BJ (cell line): ENCODE measurements around the gene HSPBP1. TPM values are rescaled to one million over a fixed set of nuclear protein-coding genes. Genes with fewer than 3 reads are reported as not detected.

Source experiments
- CTCF ChIA-PET: fragments of 350-600 bp; formaldehyde crosslinking; extraction: SDS; loops from one replicate; lab custom pipeline; 2021; ENCODE audit warnings: antibody characterized with exemption, inconsistent platforms; lab: Yijun Ruan, JAX
- POLR2A ChIA-PET: fragments of 300-600 bp; sonication (Branson Sonifier 250); formaldehyde crosslinking; extraction: SDS; loops from one replicate; lab custom pipeline; 2021; ENCODE audit warnings: antibody characterized with exemption; lab: Charles Lee
- DNase-seq: peaks from one replicate; pipeline ENCODE4 v3.0.0-alpha.2; 2011; ENCODE audit warnings: low read depth
- H3K27me3 ChIP-seq: 2 replicates; pipeline ENCODE4 v1.6.0; 2011; ENCODE audit warnings: low read length; ENCODE audit not compliant: control insufficient read depth, insufficient read depth
- H3K36me3 ChIP-seq: 2 replicates; pipeline ENCODE4 v1.5.1; 2011; ENCODE audit warnings: low read length; ENCODE audit not compliant: control insufficient read depth, insufficient read depth
- H3K4me3 ChIP-seq: 2 replicates; pipeline ENCODE4 v1.5.1; 2011; ENCODE audit warnings: low read depth, mild to moderate bottlenecking, control low read depth, low read length
- CTCF ChIP-seq: IDR thresholded peaks from 2 replicates; pipeline ENCODE4 v1.5.1; 2011; ENCODE audit warnings: low read depth, mild to moderate bottlenecking, control low read depth, inconsistent platforms, low read length, moderate library complexity; ENCODE audit not compliant: insufficient read depth
- polyA plus RNA-seq: library from polyadenylated mRNA; depleted of rRNA; stranded (reverse); fragments of >200 nt; gene quantifications from 2 replicates; pipeline ENCODE4 v1.2.3, GENCODE V29; 2011

HSPBP1 gene
- polyA plus RNA-seq, 1 experiment: 43.8 TPM

DNA sequence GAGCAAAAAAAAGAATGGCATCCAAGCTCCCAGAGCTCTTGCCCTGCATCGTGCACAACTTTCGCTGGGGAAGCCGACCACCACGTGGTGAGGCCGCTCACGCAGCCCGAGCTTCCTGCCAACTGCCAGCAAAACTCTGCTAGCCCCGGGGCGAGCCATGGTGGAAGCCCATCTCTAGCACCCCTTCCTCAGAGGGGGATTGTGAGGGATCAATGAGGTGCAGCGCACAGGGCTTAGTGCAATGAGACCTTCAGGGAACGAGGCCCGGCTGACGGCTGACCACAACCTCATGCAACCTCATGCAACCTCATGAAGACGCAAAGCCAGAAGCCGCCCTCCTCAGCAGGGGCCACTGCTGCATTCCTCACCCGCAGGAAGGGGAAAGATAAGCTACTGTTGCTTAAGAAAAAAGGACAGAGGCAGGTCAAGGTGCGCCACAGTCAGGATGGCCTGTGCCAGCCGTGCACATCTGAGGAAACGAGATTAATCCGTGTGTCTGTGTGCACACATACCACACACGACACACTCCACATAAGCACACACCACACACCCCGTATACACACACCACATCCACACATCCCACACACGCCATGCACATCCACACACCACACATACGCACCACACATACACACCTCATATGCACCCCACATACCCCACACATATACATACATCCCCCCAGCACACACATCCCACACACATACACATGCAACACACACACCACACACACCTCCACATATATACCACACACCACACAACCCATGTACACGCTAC, 9.6 kb downstream of the HSPBP1 start:
- Histone ChIP-seq H3K27me3 (no peaks in the 10 kb centered on the region), H3K4me3 (no peak overlapping the region), H3K36me3 (peaks cover 9% of the 10 kb centered on the region)
- POLR2A ChIA-PET: no interaction called here
- DNase-seq: no peak
- CTCF ChIA-PET: interaction anchor here (0.6 to 1.1 kb wide), 2 partner anchors 19 to 27 kb away, joined by 3 read pairs; no protein-coding TSS in a partner anchor
- TF ChIP-seq CTCF: no peak

DNA sequence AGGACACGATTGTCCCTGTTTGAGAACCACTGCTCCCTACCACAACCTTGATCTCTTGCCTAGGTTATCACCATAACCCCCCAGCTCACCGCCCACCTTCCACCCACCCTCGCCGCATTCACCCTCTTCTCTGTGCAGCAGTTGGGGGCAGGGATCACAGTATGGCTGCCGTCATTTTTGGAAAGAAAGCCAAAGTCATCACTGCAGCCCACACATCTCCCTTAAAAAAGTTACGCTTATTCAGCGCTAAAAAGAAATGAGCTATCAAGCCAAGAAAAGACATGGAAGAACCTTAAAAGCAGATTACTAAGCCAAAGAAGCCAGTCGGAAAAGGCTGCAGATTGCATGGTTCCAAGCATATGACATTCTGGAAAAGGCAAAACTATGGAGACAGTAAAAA, 10.6 kb downstream of the HSPBP1 start:
- Histone ChIP-seq H3K27me3 (no peaks in the 10 kb centered on the region), H3K4me3 (no peak overlapping the region), H3K36me3 (peaks cover 8% of the 10 kb centered on the region)
- CTCF ChIA-PET: interaction anchor here (1.0 kb wide), 2 partner anchors 9 to 22 kb away, joined by 3 to 4 read pairs; no protein-coding TSS in a partner anchor
- no peak for DNase-seq
- POLR2A ChIA-PET: no interaction called here
- TF ChIP-seq CTCF: no peak

DNA sequence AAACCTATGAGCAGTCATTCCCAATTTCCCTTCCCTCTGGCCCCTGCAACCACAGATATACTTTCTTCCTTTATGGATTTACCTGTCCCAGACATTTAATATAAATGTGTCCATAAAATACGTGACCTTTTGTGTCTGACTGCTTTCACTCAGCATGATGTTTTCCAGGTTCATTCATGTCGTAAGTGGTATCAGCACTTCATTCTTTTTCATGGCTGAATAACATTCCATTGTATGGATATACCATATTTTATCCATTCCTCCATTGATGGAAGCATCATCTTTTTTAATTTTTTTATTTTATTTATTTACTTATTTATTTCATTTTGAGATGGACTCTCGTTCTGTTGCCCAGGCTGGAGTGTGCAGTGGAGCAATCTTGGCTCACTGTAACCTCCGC, 13.1 kb downstream of the HSPBP1 start:
- POLR2A ChIA-PET: no interaction called here
- no peak overlapping the region for H3K4me3 ChIP-seq
- H3K36me3 ChIP-seq: no peaks in the 10 kb centered on the region
- CTCF ChIA-PET: interaction anchor here (1.5 kb wide), 1 partner anchor 36 kb away, joined by 5 read pairs; no protein-coding TSS in a partner anchor
- no peak for TF ChIP-seq CTCF
- DNase-seq: no peak
- no peaks in the 10 kb centered on the region for H3K27me3 ChIP-seq

DNA sequence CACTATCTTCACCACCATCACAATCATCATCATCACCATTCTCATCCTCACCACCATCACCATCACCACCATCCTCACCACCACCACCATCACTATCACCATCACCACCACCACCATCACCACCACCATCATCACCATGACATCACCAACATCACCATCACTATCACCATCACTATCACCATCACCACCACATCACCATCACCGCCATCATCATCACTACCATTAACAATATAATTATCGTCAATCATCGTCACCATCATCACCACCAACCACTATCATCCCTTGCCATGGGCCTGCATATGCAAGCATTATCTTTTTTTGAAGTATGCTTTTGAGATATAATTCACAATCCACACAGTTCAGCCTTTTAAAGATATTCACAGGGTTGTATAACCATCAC, 13.5 kb downstream of the HSPBP1 start:
- H3K4me3 ChIP-seq: no peak overlapping the region
- no peaks in the 10 kb centered on the region for H3K27me3 ChIP-seq
- no peaks in the 10 kb centered on the region for H3K36me3 ChIP-seq
- TF ChIP-seq CTCF: no peak
- DNase-seq: no peak
- ChIA-PET POLR2A (no interaction called here), CTCF (no interaction called here)

GRCh38 chr19:55265723-55266386, 14.1 kb downstream of the HSPBP1 start:
- Histone ChIP-seq H3K27me3 (no peaks in the 10 kb centered on the region), H3K4me3 (no peak overlapping the region), H3K36me3 (no peaks in the 10 kb centered on the region)
- CTCF ChIA-PET: no interaction called here
- no peak for DNase-seq
- POLR2A ChIA-PET: no interaction called here
- no peak for TF ChIP-seq CTCF
